NCI-H446 treated with DMSO at 0.1 percent for 48 hours (cell line): ENCODE data around the gene TLCD5.

ENCODE experiments used
- DNase-seq: peaks from one replicate; lab custom pipeline; 2025; lab: John Stamatoyannopoulos, UW

Gene TLCD5

GRCh38 chr11:120308081-120308480 is 17.0 kb upstream of the TLCD5 start:
- DNase-seq, result no peak

GRCh38 chr11:120310870-120311269 is 14.2 kb upstream of the TLCD5 start:
- DNase-seq, result no peak

DNA sequence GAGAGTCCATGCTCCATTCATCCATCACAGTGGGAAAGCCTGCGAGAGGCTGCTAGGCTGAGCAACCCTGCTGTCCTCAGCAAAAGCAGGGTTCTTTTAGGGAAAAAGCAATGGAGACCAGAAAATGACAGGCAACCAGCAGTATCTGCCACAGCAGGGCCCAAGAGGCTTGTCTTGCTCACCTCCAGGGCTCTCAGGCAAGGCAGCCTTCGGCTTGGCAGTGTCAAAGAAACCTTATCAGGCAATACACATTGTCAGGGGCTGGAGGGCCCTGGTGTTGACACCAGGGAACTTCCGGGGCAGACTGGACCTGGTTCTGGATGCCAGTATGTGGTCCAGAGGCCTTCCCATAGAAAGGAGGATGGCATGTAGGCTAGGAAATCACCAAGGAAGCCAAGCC is 10.2 kb upstream of the TLCD5 start:
- no peak for DNase-seq

- DNase-seq, result no peak
Observed at GRCh38 chr11:120316880-120317688, 8.0 kb upstream of the TLCD5 start.

- DNase-seq, result no peak
Observed at GRCh38 chr11:120317689-120318480, 7.2 kb upstream of the TLCD5 start.

DNA sequence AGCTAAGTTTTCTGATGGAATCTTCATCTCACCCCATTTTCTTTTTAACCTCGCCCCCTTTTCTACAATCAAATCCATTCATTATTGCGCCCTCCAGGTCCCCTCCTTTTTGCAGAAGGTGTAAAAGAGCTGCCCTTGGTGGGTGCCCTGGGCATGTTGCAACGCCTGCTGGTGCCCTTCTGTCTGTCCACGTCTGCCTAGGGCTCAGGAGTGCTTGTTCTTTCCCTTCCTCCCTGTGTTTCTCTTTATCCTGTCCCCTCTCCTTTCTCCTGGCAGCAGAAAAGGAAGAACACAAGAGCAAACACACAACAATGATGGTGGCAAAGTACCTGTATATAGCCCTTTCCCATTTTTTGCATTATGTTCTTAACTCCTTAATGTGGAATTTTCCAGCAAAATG is 6.2 kb upstream of the TLCD5 start:
- DNase-seq, result no peak

DNA sequence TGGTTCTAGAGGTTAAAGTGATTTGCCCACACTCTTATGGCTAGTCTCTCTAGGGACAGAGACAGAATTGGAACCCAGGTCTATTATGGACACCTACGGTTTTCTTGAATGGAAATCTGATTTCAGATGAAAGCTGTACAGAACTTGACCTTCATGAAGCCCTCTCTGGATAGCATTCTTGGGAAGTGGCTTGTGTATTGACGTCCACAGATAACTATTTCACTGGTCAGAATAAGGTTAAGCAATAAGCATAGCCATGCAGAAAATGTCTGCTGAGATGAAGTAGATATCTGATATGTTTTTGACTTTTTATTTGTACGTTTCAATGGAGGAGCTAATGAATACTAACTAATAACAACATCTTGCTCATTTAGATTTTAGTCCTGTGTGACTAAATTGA is 1.1 kb downstream of the TLCD5 start:
- DNase-seq, result no peak

GRCh38 chr11:120326845-120327281 is 1.8 kb downstream of the TLCD5 start:
- no peak for DNase-seq

GRCh38 chr11:120327311-120327710 is 2.2 kb downstream of the TLCD5 start:
- DNase-seq, result no peak

DNA sequence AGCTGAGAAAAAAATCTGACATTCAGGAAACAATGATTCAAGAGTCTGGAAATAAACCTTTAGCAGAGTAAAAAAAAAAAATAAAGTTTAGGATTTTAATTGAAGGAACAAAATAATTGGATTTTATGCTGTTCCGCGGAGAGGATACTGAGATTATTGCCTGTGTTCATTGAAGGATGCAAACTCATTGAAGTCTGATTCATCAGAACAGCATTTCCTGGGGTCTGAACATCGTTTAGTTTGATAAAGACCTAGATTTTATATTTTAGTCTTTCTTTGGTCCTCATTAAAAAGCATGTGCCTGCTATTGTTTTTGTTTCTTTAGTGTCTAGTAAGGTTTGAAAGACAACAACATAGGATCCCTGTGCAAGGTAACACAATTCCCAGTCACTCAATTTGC is 4.5 kb downstream of the TLCD5 start:
- no peak for DNase-seq

- DNase-seq, result no peak
Observed at GRCh38 chr11:120330045-120330444, 4.9 kb downstream of the TLCD5 start.

DNA sequence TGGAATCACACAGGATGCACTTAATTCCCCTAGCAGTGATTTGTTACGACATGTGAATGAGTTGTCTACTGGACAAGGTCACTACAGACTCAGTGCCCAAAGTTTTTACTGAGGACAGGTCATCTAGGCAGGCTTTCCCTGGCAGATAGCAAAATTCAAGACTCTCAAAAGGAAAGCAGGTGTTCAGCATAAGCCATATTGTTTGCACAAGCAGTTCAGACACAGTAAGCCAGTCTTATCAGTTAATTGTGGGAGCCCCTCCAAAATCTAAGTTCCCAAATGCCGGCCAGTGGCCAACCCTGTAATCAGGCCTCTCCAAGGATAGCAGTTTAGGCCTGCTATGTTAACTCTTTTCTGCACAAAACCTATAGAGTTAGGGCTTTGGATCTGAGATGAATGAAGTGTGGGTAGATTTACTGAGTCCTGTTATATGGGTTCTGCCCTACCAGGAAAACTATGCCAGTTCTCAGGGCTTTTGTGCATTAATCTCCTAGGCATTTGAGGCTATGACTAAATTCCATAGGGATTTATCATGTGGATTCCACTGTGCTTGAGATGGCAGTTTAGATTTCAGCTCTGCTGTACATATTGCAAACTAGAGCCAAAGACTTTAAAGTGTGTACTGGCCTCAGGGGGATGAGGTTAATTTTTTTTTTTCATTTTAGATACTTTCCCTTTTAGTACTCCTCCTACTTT is 6.3 kb downstream of the TLCD5 start:
- DNase-seq, result no peak

DNA sequence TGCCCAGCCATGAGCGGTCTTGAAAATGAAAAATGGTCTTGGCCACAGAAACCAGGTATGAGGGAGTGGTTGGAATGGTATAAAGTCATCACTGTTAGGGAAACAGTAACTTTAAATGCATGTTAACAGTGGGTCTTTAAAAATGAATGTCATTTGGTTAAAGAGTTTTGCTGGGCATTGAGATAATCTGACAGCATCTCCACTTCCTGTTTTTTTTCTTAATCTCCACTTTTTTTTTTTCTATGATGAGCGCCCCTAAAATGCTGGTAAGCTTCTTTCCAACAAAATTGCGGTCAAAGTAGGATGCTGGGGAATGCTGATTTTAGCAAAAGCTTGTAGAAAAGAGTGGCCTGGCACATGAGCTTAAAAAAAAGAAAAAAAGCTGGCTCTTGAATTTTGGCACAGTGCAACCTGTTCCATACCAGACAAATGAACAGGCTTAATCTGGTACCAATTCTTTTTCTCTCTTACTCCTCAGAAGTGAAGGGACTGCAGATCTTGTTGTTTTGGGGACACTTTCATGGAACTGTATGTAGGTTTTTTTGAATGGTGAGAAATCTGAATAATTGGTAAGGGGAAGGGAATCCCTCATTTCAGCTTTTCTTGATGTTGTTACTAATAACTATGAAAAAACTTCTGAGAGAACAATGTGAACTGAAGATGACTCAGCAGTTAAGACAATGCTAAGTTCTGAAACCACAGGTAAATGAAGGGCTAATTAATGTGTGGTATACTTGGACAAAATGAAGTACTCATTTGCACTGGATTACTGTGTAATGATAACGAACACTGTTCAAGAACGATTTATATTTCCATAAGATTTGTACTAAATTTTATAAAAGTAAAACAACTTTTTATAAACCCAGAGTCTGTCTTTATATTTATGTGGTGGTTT is 8.0 kb downstream of the TLCD5 start:
- DNase-seq, result no peak

DNA sequence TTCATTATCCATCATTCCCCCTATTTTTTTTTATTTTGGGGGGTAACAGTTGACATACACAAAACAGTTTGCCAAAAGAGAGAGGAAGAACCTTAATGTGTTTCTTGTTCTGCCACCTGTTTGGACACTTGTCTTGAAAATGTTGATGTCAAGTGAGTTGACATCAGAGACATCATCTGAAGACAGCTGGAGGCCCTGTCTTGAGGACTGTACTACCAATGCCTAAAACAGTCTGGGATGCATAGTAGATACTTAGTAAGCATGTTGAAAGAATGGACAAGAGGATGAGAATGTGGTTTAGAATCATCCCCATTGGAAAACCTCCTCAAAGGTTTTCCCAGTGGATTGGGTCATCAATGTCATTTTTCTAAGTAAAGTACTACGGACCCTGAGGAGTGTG is 8.7 kb downstream of the TLCD5 start:
- no peak for DNase-seq

- no peak for DNase-seq
Observed at GRCh38 chr11:120334332-120334731, 9.2 kb downstream of the TLCD5 start.

DNA sequence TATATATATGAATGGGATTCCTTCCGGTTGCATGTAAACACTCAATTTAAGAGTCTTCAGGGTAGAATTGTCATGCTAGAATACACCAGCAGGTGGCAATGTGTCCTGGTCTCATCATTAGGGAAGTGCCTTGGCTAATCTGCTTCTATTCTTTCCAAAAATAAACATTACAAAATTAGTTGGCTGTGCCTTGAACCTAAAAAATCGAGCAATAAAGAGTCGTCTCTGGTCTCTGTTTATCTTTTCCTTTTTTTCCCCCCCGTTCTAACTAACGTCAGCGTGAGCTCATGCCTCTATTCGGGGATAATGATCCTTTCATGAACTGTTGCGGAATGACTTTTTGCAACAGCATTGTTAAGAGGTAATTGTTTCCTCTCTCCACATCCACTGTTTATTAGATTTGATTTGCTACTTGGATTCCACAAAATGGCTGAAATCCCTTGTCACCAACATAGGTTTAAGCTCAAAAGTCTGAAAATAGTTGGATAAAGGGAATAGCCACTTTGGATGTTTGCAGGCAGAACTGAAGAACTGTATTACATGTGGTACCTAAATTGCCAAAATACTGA is 9.9 kb downstream of the TLCD5 start:
- peak; percentile 77 for DNase-seq

GRCh38 chr11:120335556-120335907 is 10.4 kb downstream of the TLCD5 start:
- DNase-seq, result no peak

DNA sequence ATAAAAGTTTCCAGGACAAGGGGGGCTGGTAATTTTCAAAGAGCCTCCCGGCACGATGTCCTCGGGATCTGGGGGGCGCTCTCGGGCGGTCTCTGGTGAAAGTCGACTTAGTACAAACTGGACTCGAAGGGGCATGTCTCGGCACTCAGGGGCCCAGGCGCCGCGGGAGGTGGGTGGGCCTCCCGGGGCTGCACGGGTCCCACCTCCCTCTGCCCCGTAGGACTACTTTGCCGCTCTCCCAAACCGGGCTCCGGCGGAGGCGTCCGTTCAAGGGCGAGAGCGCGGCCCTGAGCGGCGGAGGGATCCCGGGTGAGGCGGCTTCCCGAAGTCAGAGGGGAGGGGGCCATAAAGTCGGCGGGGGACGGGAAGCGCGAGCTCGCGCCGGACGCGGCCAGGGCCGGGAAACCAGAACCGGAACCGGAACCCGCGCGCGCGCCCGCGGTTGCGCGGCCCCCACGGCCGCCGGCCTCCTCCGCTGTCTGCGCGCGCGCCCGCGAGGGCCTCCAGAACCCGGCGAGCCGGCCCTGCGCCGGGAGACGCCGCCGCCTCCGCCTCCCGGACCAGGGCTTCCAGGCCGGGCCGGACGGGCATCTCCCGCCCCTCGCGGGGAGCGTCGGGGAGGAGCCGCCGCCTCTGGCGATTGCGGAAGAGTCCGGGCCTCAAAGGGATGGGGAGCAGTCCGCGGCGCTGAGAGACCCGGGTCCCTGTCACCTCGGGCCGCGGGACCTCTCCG is 11.0 kb downstream of the TLCD5 start, which contains the start of gene ARHGEF12:
ARHGEF12 (plus strand) TSS at position 506 of the 733 bp plus-strand sequence. CDS start 831 bp downstream, outside the sequence.
- peak; percentile 94 for DNase-seq

- DNase-seq, result no peak
Observed at GRCh38 chr11:120336641-120337354, 11.7 kb downstream of the TLCD5 start.
